SU-DHL-6 (cell line): ENCODE measurements around the gene GABBR1.

Experiments
- H2AFZ ChIP-seq: fragments of 200-600 bp; sonication (generic); 2 replicates; pipeline ENCODE4 v1.6.1; 2014; ENCODE audit warnings: low read depth, mild to moderate bottlenecking, moderate library complexity, mixed read lengths, antibody characterized with exemption, low read length; ENCODE audit not compliant: severe bottlenecking
- H3F3A ChIP-seq: fragments of 200-600 bp; shearing (Covaris generic); 2 replicates; pipeline ENCODE4 v1.6.0; 2016; ENCODE audit warnings: antibody characterized with exemption, mild to moderate bottlenecking; ENCODE audit not compliant: insufficient read depth
- H3K27ac ChIP-seq: fragments of 200-600 bp; sonication (generic); 2 replicates; pipeline ENCODE4 v1.5.1; 2016; ENCODE audit warnings: low read depth, mild to moderate bottlenecking, low read length, moderate library complexity, mixed read lengths
- H3K27me3 ChIP-seq: fragments of 200-600 bp; sonication (generic), shearing (Covaris generic); 2 replicates; pipeline ENCODE4 v1.6.0; 2014; ENCODE audit warnings: mild to moderate bottlenecking, low read length
- H3K36me3 ChIP-seq: fragments of 200-600 bp; sonication (generic); 2 replicates; pipeline ENCODE4 v1.6.1; 2014; ENCODE audit warnings: mild to moderate bottlenecking, low read length, mixed read lengths
- H3K4me2 ChIP-seq: fragments of 300-600, 200-600 bp; shearing (Covaris generic), sonication (generic); 2 replicates; pipeline ENCODE4 v1.6.0; 2014; ENCODE audit warnings: low read length, low read depth, mild to moderate bottlenecking; ENCODE audit not compliant: poor library complexity, severe bottlenecking
- H3K4me3 ChIP-seq: fragments of 200-600 bp; sonication (generic); 2 replicates; pipeline ENCODE4 v1.5.1; 2014; ENCODE audit warnings: antibody characterized with exemption, low read length, mild to moderate bottlenecking, mixed read lengths; ENCODE audit not compliant: insufficient read depth, poor library complexity, severe bottlenecking
- H3K79me2 ChIP-seq: fragments of 200-600 bp; sonication (generic); 2 replicates; pipeline ENCODE4 v1.6.1; 2014; ENCODE audit warnings: mild to moderate bottlenecking, low read length, moderate library complexity; ENCODE audit not compliant: insufficient read depth
- H3K9ac ChIP-seq: fragments of 200-600 bp; sonication (generic); 2 replicates; pipeline ENCODE4 v1.7.0; 2014; ENCODE audit warnings: mild to moderate bottlenecking, low read length
- H3K9me2 ChIP-seq: fragments of 200-600 bp; sonication (generic); replicated peaks from 2 replicates; pipeline ENCODE4 v1.6.1; 2014; ENCODE audit warnings: low read length; ENCODE audit not compliant: insufficient read depth
- H3K9me3 ChIP-seq: fragments of 200-600 bp; sonication (generic); 2 replicates; pipeline ENCODE4 v1.6.1; 2014; ENCODE audit warnings: low read length, mixed read lengths; ENCODE audit not compliant: insufficient read depth
- H4K20me1 ChIP-seq: fragments of 200-600 bp; sonication (generic); 2 replicates; pipeline ENCODE4 v1.6.1; 2014; ENCODE audit warnings: low read depth, mild to moderate bottlenecking, antibody characterized with exemption, low read length, moderate library complexity, mixed read lengths
- EZH2phosphoT487 ChIP-seq: fragments of 200-600 bp; sonication (generic), shearing (Covaris generic); conservative IDR thresholded peaks from 2 replicates; pipeline ENCODE4 v1.6.1; 2018; ENCODE audit warnings: mild to moderate bottlenecking, antibody characterized with exemption, low read length, moderate library complexity, mixed read lengths
- TF ChIP-seq, protein P1 (sequence below): fragments of 200-600 bp; sonication (generic); IDR thresholded peaks from one replicate; pipeline ENCODE4 v1.5.1; 2017; ENCODE audit warnings: antibody characterized with exemption, mild to moderate bottlenecking, low read length, moderate library complexity; ENCODE audit not compliant: insufficient read depth, poor library complexity, severe bottlenecking

Gene GABBR1

DNA sequence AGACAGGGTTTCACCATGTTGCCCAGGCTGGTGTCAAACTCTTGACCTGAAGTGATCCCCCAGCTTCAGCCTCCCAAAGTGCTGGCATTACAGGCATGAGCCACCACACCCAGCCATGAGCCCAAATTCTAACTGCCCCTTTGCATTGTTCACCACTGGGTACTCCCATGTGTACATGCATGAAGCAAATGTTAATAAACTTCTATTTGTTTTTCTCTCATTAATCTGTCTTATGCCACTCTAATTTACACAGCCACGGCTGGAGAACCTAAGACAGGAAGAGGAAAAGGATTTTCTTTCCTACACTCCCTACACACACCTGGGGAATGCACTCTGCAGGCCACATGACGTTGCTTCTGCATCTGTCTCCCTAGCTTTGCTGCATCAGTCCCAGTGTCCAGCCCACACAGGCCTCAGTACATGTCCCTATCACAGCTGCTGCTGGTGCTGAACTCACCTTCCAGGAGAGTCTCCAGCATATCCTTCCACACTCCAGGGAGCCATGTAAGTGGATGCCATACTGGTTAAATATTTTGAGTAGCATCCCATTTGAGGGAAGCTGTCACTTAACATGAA lies 34.7 kb downstream of the GABBR1 start:
- H3K4me2 ChIP-seq: no peak overlapping the region
- TF ChIP-seq EZH2phosphoT487: no peak
- H4K20me1 ChIP-seq: no peaks in the 10 kb centered on the region
- no peaks in the 10 kb centered on the region for H3F3A ChIP-seq
- H3K4me3 ChIP-seq: no peak overlapping the region
- no peak overlapping the region for H2AFZ ChIP-seq
- no peaks in the 10 kb centered on the region for H3K27me3 ChIP-seq
- H3K9me2 ChIP-seq: no peaks in the 10 kb centered on the region
- no peak overlapping the region for H3K9ac ChIP-seq
- H3K79me2 ChIP-seq: no peaks in the 10 kb centered on the region
- no peaks in the 10 kb centered on the region for H3K9me3 ChIP-seq
- H3K36me3 ChIP-seq: no peaks in the 10 kb centered on the region
- no peak overlapping the region for H3K27ac ChIP-seq

DNA sequence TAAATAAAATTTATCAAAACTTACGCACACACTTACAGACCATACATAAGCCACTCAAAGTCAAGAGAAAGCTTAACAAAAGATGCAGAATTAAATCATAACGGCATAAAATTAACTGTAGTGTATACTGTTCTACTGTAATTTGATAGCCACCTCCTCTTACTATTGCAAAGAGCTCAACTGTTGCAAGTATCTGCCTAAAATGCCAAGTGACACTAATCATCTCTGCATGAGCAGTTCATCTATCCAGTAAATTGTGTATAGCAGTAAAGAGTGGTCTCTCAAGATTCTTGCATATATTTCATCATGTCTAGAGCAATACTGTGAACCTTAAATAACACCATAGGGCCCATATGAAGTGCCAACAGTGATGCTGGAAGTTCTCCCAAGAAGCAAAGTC lies 35.8 kb downstream of the GABBR1 start:
- no peaks in the 10 kb centered on the region for H3K9me3 ChIP-seq
- H3K27me3 ChIP-seq: no peaks in the 10 kb centered on the region
- no peaks in the 10 kb centered on the region for H3K36me3 ChIP-seq
- no peak overlapping the region for H3K4me3 ChIP-seq
- H2AFZ ChIP-seq: no peak overlapping the region
- no peaks in the 10 kb centered on the region for H3F3A ChIP-seq
- H3K4me2 ChIP-seq: no peak overlapping the region
- H4K20me1 ChIP-seq: no peaks in the 10 kb centered on the region
- H3K9ac ChIP-seq: no peak overlapping the region
- no peak overlapping the region for H3K27ac ChIP-seq
- TF ChIP-seq EZH2phosphoT487: no peak
- TF ChIP-seq, protein P1, sequence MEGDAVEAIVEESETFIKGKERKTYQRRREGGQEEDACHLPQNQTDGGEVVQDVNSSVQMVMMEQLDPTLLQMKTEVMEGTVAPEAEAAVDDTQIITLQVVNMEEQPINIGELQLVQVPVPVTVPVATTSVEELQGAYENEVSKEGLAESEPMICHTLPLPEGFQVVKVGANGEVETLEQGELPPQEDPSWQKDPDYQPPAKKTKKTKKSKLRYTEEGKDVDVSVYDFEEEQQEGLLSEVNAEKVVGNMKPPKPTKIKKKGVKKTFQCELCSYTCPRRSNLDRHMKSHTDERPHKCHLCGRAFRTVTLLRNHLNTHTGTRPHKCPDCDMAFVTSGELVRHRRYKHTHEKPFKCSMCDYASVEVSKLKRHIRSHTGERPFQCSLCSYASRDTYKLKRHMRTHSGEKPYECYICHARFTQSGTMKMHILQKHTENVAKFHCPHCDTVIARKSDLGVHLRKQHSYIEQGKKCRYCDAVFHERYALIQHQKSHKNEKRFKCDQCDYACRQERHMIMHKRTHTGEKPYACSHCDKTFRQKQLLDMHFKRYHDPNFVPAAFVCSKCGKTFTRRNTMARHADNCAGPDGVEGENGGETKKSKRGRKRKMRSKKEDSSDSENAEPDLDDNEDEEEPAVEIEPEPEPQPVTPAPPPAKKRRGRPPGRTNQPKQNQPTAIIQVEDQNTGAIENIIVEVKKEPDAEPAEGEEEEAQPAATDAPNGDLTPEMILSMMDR: no peak
- no peaks in the 10 kb centered on the region for H3K79me2 ChIP-seq
- no peaks in the 10 kb centered on the region for H3K9me2 ChIP-seq

DNA sequence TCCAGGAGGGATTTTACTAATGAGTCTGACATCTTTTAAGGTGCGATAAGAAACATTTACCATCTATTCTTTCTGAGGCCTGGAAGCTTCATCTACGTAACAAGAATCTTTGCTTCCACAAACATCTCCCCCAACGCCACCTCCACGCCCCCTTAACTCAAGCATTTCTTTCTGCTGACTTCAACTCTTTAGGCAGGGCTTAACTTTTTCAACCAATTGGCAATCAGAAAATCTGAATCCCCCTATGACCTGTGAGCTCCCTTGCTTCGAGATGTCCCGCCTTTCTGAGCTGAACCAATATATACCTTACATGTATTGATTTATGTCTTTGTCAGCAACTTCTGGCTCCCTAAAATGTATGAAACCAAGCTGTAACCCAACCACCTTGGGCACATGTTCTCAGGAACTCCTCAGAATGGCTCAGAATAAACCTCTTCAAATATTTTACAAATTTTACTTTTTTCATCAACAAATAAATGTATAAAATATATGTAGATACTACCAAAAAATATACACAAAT lies 36.5 kb downstream of the GABBR1 start:
- H4K20me1 ChIP-seq: no peaks in the 10 kb centered on the region
- no peak overlapping the region for H2AFZ ChIP-seq
- no peak overlapping the region for H3K9ac ChIP-seq
- no peaks in the 10 kb centered on the region for H3K36me3 ChIP-seq
- H3K4me2 ChIP-seq: no peak overlapping the region
- no peaks in the 10 kb centered on the region for H3K9me2 ChIP-seq
- no peak overlapping the region for H3K4me3 ChIP-seq
- H3F3A ChIP-seq: no peaks in the 10 kb centered on the region
- H3K79me2 ChIP-seq: no peaks in the 10 kb centered on the region
- no peak overlapping the region for H3K27ac ChIP-seq
- no peaks in the 10 kb centered on the region for H3K27me3 ChIP-seq
- TF ChIP-seq, protein P1: no peak
- no peak for TF ChIP-seq EZH2phosphoT487
- no peaks in the 10 kb centered on the region for H3K9me3 ChIP-seq

DNA sequence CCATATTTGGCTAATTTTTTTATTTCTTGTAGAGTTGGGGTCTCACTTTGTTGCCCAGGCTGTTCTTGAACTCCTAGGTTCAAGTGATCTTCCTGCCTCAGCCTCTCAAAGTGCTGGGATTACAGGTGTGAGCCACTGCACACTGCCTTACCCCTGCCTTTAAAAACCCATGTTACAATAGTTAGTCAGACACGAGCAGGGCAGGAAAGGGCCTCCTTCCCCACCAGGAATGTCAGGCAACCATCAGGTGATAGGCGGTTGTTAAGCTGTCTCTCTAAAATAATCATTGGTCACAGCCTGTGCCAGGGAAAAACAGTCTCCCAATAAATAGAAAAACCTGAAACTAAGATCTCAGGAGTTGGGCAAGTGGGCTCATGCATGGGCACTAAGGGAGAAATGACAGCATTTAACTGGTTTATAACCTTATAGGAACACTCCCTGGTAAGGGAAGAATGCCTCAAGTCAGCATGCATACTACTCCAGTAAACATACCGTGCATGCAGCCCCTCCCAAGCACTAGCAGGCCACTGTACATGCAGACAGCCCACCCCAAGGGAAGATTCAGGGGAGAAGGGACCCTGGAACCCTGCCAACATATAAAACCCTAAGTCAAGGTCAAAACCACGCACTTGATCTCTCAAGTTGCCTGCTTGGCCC lies 39.7 kb downstream of the GABBR1 start:
- H3K36me3 ChIP-seq: no peaks in the 10 kb centered on the region
- H3K79me2 ChIP-seq: no peaks in the 10 kb centered on the region
- H4K20me1 ChIP-seq: no peaks in the 10 kb centered on the region
- no peaks in the 10 kb centered on the region for H3K9me3 ChIP-seq
- no peak overlapping the region for H3K4me2 ChIP-seq
- H3K4me3 ChIP-seq: no peak overlapping the region
- no peak overlapping the region for H2AFZ ChIP-seq
- H3F3A ChIP-seq: no peaks in the 10 kb centered on the region
- H3K9me2 ChIP-seq: no peaks in the 10 kb centered on the region
- TF ChIP-seq, protein P1: no peak
- no peak for TF ChIP-seq EZH2phosphoT487
- no peak overlapping the region for H3K9ac ChIP-seq
- H3K27ac ChIP-seq: no peak overlapping the region
- H3K27me3 ChIP-seq: no peaks in the 10 kb centered on the region
